Skeletal muscle tissue (tissue), 4 donors: ENCODE data around the gene SELENOM. TPM values are rescaled to one million over a fixed set of nuclear protein-coding genes. Genes with fewer than 3 reads are reported as not detected.
"Not testable (repeated sequence)": the region's sequence is repeated elsewhere in the genome, so short reads cannot be mapped to it uniquely, and the experiment has no call there.

ENCODE experiments used
- H3K27ac ChIP-seq: one replicate; pipeline ENCODE4 v1.7.0; 2013; ENCODE audit warnings: mild to moderate bottlenecking, low read depth, low read length, inconsistent platforms
- H3K27me3 ChIP-seq, 3 donors: one replicate each; pipeline ENCODE4 v1.7.0; 2013; ENCODE audit warnings: low read length in 3 of 3; ENCODE audit not compliant: control insufficient read depth in 3 of 3, insufficient read depth in 3 of 3
- H3K36me3 ChIP-seq, 3 donors: one replicate each; pipeline ENCODE4 v1.7.0; 2013; ENCODE audit warnings: low read length in 3 of 3; ENCODE audit not compliant: control insufficient read depth in 3 of 3, insufficient read depth in 3 of 3
- H3K4me1 ChIP-seq, 3 donors: one replicate each; pipeline ENCODE4 v1.7.0; 2013; ENCODE audit warnings: low read length in 3 of 3, mild to moderate bottlenecking in 3 of 3; ENCODE audit not compliant: control insufficient read depth in 3 of 3, insufficient read depth in 3 of 3
- H3K4me3 ChIP-seq, 3 donors: one replicate each; pipeline ENCODE4 v1.7.0; 2013; ENCODE audit warnings: low read length in 3 of 3
- H3K9ac ChIP-seq, 3 donors: one replicate each; pipeline ENCODE4 v1.7.0; 2013; ENCODE audit warnings: low read length in 3 of 3, mild to moderate bottlenecking in 3 of 3, moderate library complexity in 2 of 3, low read depth in 1 of 3
- H3K9me3 ChIP-seq, 3 donors: one replicate each; pipeline ENCODE4 v1.7.0; 2013; ENCODE audit warnings: low read length in 3 of 3; ENCODE audit not compliant: control insufficient read depth in 3 of 3
- total RNA-seq: library from RNA; depleted of rRNA; stranded (reverse); fragments of >200 nt; gene quantifications from one replicate; pipeline ENCODE4 v1.2.3, GENCODE V29; 2014
- donor health status: Osteomylitis.

The SELENOM gene
- total RNA-seq, 1 donor from 2014 or later: 16.2 TPM

GRCh38 chr22:31102441-31103081 lies 4.8 kb downstream of the SELENOM start:
- Histone ChIP-seq H3K36me3 (peaks cover 46 to 56% (median 54%) of the 10 kb centered on the region in 3 donors), H3K27me3 (no peaks in the 10 kb centered on the region), H3K27ac (peak overlapping the region; percentile 85), H3K9ac (peak overlapping the region in 2 of 3 donors; percentile 46 to 70), H3K4me3 (peak overlapping the region in 1 of 3 donors; percentile 6), H3K9me3 (no peaks in the 10 kb centered on the region), H3K4me1 (peaks cover 22 to 81% (median 60%) of the 10 kb centered on the region in 3 donors)

- peak overlapping the region; percentile 85 for H3K27ac ChIP-seq
- peaks cover 59 to 69% (median 67%) of the 10 kb centered on the region in 3 donors for H3K36me3 ChIP-seq
- H3K9ac ChIP-seq: no peak overlapping the region
- no peaks in the 10 kb centered on the region for H3K27me3 ChIP-seq
- H3K9me3 ChIP-seq: no peaks in the 10 kb centered on the region
- H3K4me1 ChIP-seq: peaks cover 23 to 80% (median 57%) of the 10 kb centered on the region in 3 donors
- no peak overlapping the region for H3K4me3 ChIP-seq
Measured at GRCh38 chr22:31100762-31101525, 6.4 kb downstream of the SELENOM start.

- Histone ChIP-seq H3K9me3 (no peaks in the 10 kb centered on the region), H3K9ac (no peak overlapping the region), H3K4me3 (no peak overlapping the region), H3K4me1 (peaks cover 28 to 80% (median 61%) of the 10 kb centered on the region in 3 donors), H3K27me3 (no peaks in the 10 kb centered on the region), H3K27ac (peak overlapping the region; percentile 85), H3K36me3 (peaks cover 64 to 76% (median 75%) of the 10 kb centered on the region in 3 donors)
Measured at GRCh38 chr22:31099841-31100761, 7.3 kb downstream of the SELENOM start.

- Histone ChIP-seq H3K36me3 (peaks cover 69 to 80% (median 80%) of the 10 kb centered on the region in 3 donors), H3K4me1 (peaks cover 34 to 85% (median 67%) of the 10 kb centered on the region in 3 donors), H3K27me3 (no peaks in the 10 kb centered on the region), H3K27ac (peak overlapping the region; percentile 10), H3K9me3 (no peaks in the 10 kb centered on the region), H3K4me3 (no peak overlapping the region), H3K9ac (peak overlapping the region in 2 of 3 donors; percentile 0 to 47)
Measured at GRCh38 chr22:31099386-31099785, 8.0 kb downstream of the SELENOM start.

- Histone ChIP-seq H3K36me3 (peaks cover 65 to 84% (median 74%) of the 10 kb centered on the region in 3 donors), H3K27me3 (no peaks in the 10 kb centered on the region), H3K4me1 (peaks cover 34 to 87% (median 72%) of the 10 kb centered on the region in 3 donors), H3K9me3 (no peaks in the 10 kb centered on the region), H3K4me3 (no peak overlapping the region), H3K27ac (peak overlapping the region; percentile 10), H3K9ac (no peak overlapping the region)
Measured at GRCh38 chr22:31098632-31099110, 8.7 kb downstream of the SELENOM start.

- Histone ChIP-seq H3K27me3 (no peaks in the 10 kb centered on the region), H3K4me1 (peaks cover 34 to 86% (median 70%) of the 10 kb centered on the region in 3 donors), H3K9me3 (no peaks in the 10 kb centered on the region), H3K9ac (peak overlapping the region in 1 of 3 donors; percentile 54), H3K4me3 (no peak overlapping the region), H3K36me3 (peaks cover 68 to 79% (median 68%) of the 10 kb centered on the region in 3 donors), H3K27ac (no peak overlapping the region)
Measured at GRCh38 chr22:31097941-31098631, 9.3 kb downstream of the SELENOM start.

GRCh38 chr22:31097539-31097938 lies 9.8 kb downstream of the SELENOM start:
- H3K4me1 ChIP-seq: peaks cover 35 to 85% (median 69%) of the 10 kb centered on the region in 3 donors
- not testable (repeated sequence) for H3K4me3 ChIP-seq, H3K27ac ChIP-seq, H3K27me3 ChIP-seq, H3K9me3 ChIP-seq
- peaks cover 67 to 76% (median 71%) of the 10 kb centered on the region in 3 donors for H3K36me3 ChIP-seq
- H3K9ac ChIP-seq: peak overlapping the region in 1 of 3 donors; percentile 54

- no peak overlapping the region for H3K4me3 ChIP-seq
- H3K27ac ChIP-seq: no peak overlapping the region
- H3K27me3 ChIP-seq: no peaks in the 10 kb centered on the region
- peaks cover 65 to 74% (median 72%) of the 10 kb centered on the region in 3 donors for H3K36me3 ChIP-seq
- H3K9me3 ChIP-seq: no peaks in the 10 kb centered on the region
- H3K9ac ChIP-seq: peak overlapping the region in 2 of 3 donors; percentile 5 to 45
- peaks cover 35 to 85% (median 69%) of the 10 kb centered on the region in 3 donors for H3K4me1 ChIP-seq
Measured at GRCh38 chr22:31096657-31097279, 10.6 kb downstream of the SELENOM start.
